K562 (cell line): Measurements from ENCODE around the gene ATG14. TPM values are rescaled to one million over a fixed set of nuclear protein-coding genes. Genes with fewer than 3 reads are reported as not detected.
A peak's percentile ranks its signal among the peaks of the same experiment; 100 is the strongest.
"Not testable (repeated sequence)": the region's sequence is repeated elsewhere in the genome, so short reads cannot be mapped to it uniquely, and the experiment has no call there.

Experiments used
- ATAC-seq: fragments of 200-7000 bp; cut with Tn5 transposase; 3 replicates; pipeline ENCODE4 v1.9.1; 2020; ENCODE audit warnings: moderate library complexity
- BruUV-seq: library from RNA; stranded (reverse); fragments of 400-500 nt; replicated peaks from 2 replicates; lab custom pipeline; 2021; lab: Mats Ljungman, UMichigan
- CTCF ChIA-PET: fragments of 300-600 bp; formaldehyde crosslinking; extraction: SDS; loops from one replicate; lab custom pipeline; 2021; ENCODE audit warnings: low intra/inter-chr PET ratio; lab: Yijun Ruan, JAX
- POLR2A ChIA-PET: fragments of 300-600, 350-650 bp; sonication (Branson Sonifier 250); formaldehyde crosslinking; extraction: SDS; loops from one replicate; lab custom pipeline; 2021; ENCODE audit warnings: antibody characterized with exemption, inconsistent platforms; lab: Yijun Ruan, JAX
- DNase-seq, 4 experiments: peaks; one replicate each; pipeline versions ENCODE4 v3.0.0 to v3.0.0-alpha.2; 2011 to 2018; ENCODE audit warnings: low spot score in 3 of 4, mixed read lengths in 3 of 4; ENCODE audit errors: extremely low read depth in 1 of 4
- FAIRE-seq: peaks from 2 replicates; lab custom pipeline; 2011; peaks lifted over from hg19 to GRCh38; lab: Jason Lieb, UNC
- H2AFZ ChIP-seq: 2 replicates; pipeline ENCODE4 v1.6.0; 2011; ENCODE audit warnings: low read depth, low read length, control low read depth, inconsistent platforms
- H3K27ac ChIP-seq: fragments of 200-600 bp; 3 replicates; pipeline ENCODE4 v1.8.0; 2011; ENCODE audit warnings: low read depth, mild to moderate bottlenecking, control low read depth, inconsistent platforms, low read length, moderate library complexity, mixed read lengths; ENCODE audit errors: extremely low read depth
- H3K27me3 ChIP-seq, 2 experiments: fragments of 300-600 bp in 1 of 2; 2 replicates in 1 of 2; 3 replicates in 1 of 2; pipeline versions ENCODE4 v1.6.0 to v1.8.0; 2011; ENCODE audit warnings: inconsistent platforms in 2 of 2, low read length in 2 of 2, mild to moderate bottlenecking in 1 of 2, mixed read lengths in 1 of 2, moderate library complexity in 1 of 2; ENCODE audit not compliant: control insufficient read depth in 2 of 2, insufficient read depth in 2 of 2
- H3K36me3 ChIP-seq: fragments of 300-600 bp; 3 replicates; pipeline ENCODE4 v1.8.0; 2011; ENCODE audit warnings: mild to moderate bottlenecking, low read length, inconsistent platforms; ENCODE audit not compliant: control insufficient read depth, insufficient read depth
- H3K4me1 ChIP-seq, 2 experiments: fragments of 200-600 bp in 1 of 2; replicated peaks in 1 of 2; 2 replicates in 1 of 2; 3 replicates in 1 of 2; pipeline versions ENCODE4 v1.5.1 to v1.8.0; 2011; ENCODE audit warnings: inconsistent platforms in 2 of 2, low read length in 2 of 2, mild to moderate bottlenecking in 1 of 2, mixed read lengths in 1 of 2, moderate library complexity in 1 of 2; ENCODE audit not compliant: control insufficient read depth in 2 of 2, insufficient read depth in 2 of 2
- H3K4me2 ChIP-seq: 2 replicates; pipeline ENCODE4 v1.6.1; 2011; ENCODE audit warnings: low read length, control low read depth, inconsistent platforms, mixed read lengths; ENCODE audit not compliant: insufficient read depth
- H3K4me3 ChIP-seq: fragments of 200-600 bp; sonication (generic), shearing (Covaris generic); 2 replicates; pipeline ENCODE4 v1.5.1; 2016; ENCODE audit warnings: control low read depth, inconsistent platforms
- H3K79me2 ChIP-seq: fragments of 200-600 bp; 3 replicates; pipeline ENCODE4 v1.8.0; 2011; ENCODE audit warnings: low read length, inconsistent platforms; ENCODE audit not compliant: control insufficient read depth, insufficient read depth
- H3K9ac ChIP-seq, 2 experiments: 2 replicates each; pipeline versions ENCODE4 v1.6.0 to v1.6.1; 2011; ENCODE audit warnings: low read depth in 2 of 2, low read length in 2 of 2, control low read depth in 1 of 2, inconsistent platforms in 1 of 2, mild to moderate bottlenecking in 1 of 2, mixed read lengths in 1 of 2; ENCODE audit not compliant: insufficient read depth in 1 of 2
- H3K9me1 ChIP-seq: one replicate; pipeline ENCODE4 v1.6.0; 2011; ENCODE audit warnings: inconsistent platforms, mild to moderate bottlenecking, low read length, moderate library complexity; ENCODE audit not compliant: control insufficient read depth, insufficient read depth
- H3K9me3 ChIP-seq: replicated peaks from 2 replicates; pipeline ENCODE4 v1.5.1; 2011; ENCODE audit warnings: low read depth, low read length, inconsistent platforms; ENCODE audit not compliant: control insufficient read depth, insufficient read depth
- H4K20me1 ChIP-seq: replicated peaks from 2 replicates; pipeline ENCODE4 v1.6.1; 2011; ENCODE audit warnings: low read length, inconsistent platforms, mixed read lengths; ENCODE audit not compliant: control insufficient read depth, insufficient read depth
- ADNP ChIP-seq: fragments of 200-800 bp; sonication (Bioruptor generic); IDR thresholded peaks from 2 replicates; pipeline ENCODE4 v1.6.1; 2016; ENCODE audit warnings: missing genetic modification characterization, missing compliant biosample characterization
- ARID1B ChIP-seq: fragments of 450-650 bp; IDR thresholded peaks from 2 replicates; pipeline ENCODE4 v1.6.1; 2016; ENCODE audit warnings: antibody characterized with exemption, mild to moderate bottlenecking, inconsistent platforms
- ARNT ChIP-seq, 2 experiments: fragments of 450-650 bp; IDR thresholded peaks; 2 replicates each; pipeline ENCODE4 v1.6.1; 2016; ENCODE audit warnings: mild to moderate bottlenecking in 1 of 2
- MYC ChIP-seq, 2 experiments: fragments of 250-450 bp in 1 of 2; sonication (Bioruptor Pico) in 1 of 2; IDR thresholded peaks; 2 replicates each; pipeline versions ENCODE4 v1.5.1 to v1.6.1; 2012 to 2021; ENCODE audit warnings: low read depth in 2 of 2, borderline replicate concordance in 1 of 2, improper control_type of control experiment in 1 of 2, low read length in 1 of 2, mild to moderate bottlenecking in 1 of 2, moderate library complexity in 1 of 2
- NCOA1 ChIP-seq: fragments of 450-650 bp; IDR thresholded peaks from 2 replicates; pipeline ENCODE4 v1.6.1; 2016; ENCODE audit warnings: low read depth
- NCOA2 ChIP-seq, 2 experiments: fragments of 450-650 bp; IDR thresholded peaks; 2 replicates each; pipeline ENCODE4 v1.6.1; 2018; ENCODE audit warnings: mild to moderate bottlenecking in 2 of 2, moderate library complexity in 1 of 2; ENCODE audit not compliant: partially characterized antibody in 2 of 2
- PYGO2 ChIP-seq: fragments of 450-650 bp; IDR thresholded peaks from 2 replicates; pipeline ENCODE4 v1.6.1; 2016; ENCODE audit warnings: mild to moderate bottlenecking, missing genetic modification characterization, moderate library complexity, missing compliant biosample characterization
- TEAD1 ChIP-seq, 2 experiments: fragments of 450-650 bp in 1 of 2; sonication (generic) in 1 of 2; formaldehyde crosslinking; IDR thresholded peaks; 2 replicates each; pipeline versions ENCODE4 v1.4.0 to v1.8.0; 2020 to 2022; ENCODE audit warnings: mild to moderate bottlenecking in 2 of 2, missing genetic modification reagents in 1 of 2
- TEAD4 ChIP-seq, 2 experiments: sonication (generic) in 1 of 2; formaldehyde crosslinking in 1 of 2; IDR thresholded peaks; 2 replicates each; pipeline versions ENCODE4 v1.6.1 to v1.8.0; 2012 to 2022; ENCODE audit warnings: borderline replicate concordance in 1 of 2, inconsistent platforms in 1 of 2, low read length in 1 of 2, mild to moderate bottlenecking in 1 of 2, missing genetic modification reagents in 1 of 2
- WGBS: fragments of 100-300 bp; shearing (Covaris generic); methylation state at CpG from one replicate; pipeline ENCODE4 v1.1.6; 2016; ENCODE audit warnings: low coverage, mixed read lengths; ENCODE audit not compliant: insufficient coverage; ENCODE audit errors: missing lambda C conversion rate; 5-methylcytosine and 5-hydroxymethylcytosine counted together
- in situ Hi-C: fragments of 300-500 bp; cut with MboI; formaldehyde crosslinking; loops from 4 replicates; pipeline ENCODE4 v1.15.0; 2018; ENCODE audit warnings: inconsistent platforms, mixed read lengths
- intact Hi-C: fragments of 100-400 bp; cut with micrococcal nuclease; formaldehyde crosslinking; loops from 2 replicates; pipeline ENCODE4 v1.14.2; 2022
- polyA plus RNA-seq, 8 experiments: library from polyadenylated mRNA; depleted of rRNA in 4 of 8; stranded (reverse) in 5 of 8; unstranded in 3 of 8; fragments of >200 nt; fragmentation: Nextera tagmentation in 2 of 8; fragmentation: Illumina TruSeq in 1 of 8; extraction: Ambion mirVana in 2 of 8; extraction: Trizol in 1 of 8; gene quantifications; 2 replicates each; pipeline versions ENCODE4 v1.2.1 to v1.2.3, GENCODE V29; 2011 to 2014; ENCODE audit warnings: inconsistent platforms in 1 of 8, missing spikeins in 1 of 8
- total RNA-seq, 7 experiments: library from RNA; depleted of rRNA in 6 of 7; stranded (reverse); fragments of >200 nt in 6 of 7; fragmentation: Illumina TruSeq in 2 of 7; extraction: Trizol in 2 of 7; gene quantifications; 2 replicates each; pipeline versions ENCODE4 v1.2.1 to v1.2.3, GENCODE V29; 2011 to 2021; ENCODE audit warnings: low replicate concordance in 1 of 7
- TF ChIP-seq, protein P1 (sequence below): fragments of 250-450 bp; sonication (Bioruptor Pico); IDR thresholded peaks from 2 replicates; pipeline ENCODE4 v1.4.0; 2020; ENCODE audit warnings: mild to moderate bottlenecking, moderate library complexity

The ATG14 gene
- total and polyA plus RNA-seq, 9 of the 15 experiments (the other 6 are each of a cell fraction or from before 2014, with no cell fraction given), result 0.55 to 4.2 (median 3.5) TPM

GRCh38 chr14:55383541-55384140, 28.0 kb downstream of the ATG14 start (continued):
- TF ChIP-seq ARNT (IDR thresholded peaks at IDR 0.05), result 0 out of 4 replicates have a peak, but pooled peaks of 1 of the 2 experiments have one; percentile 54

- Histone ChIP-seq H3K4me1 (peaks cover 24 to 60% of the 10 kb centered on the region in 2 experiments), H3K36me3 (peaks cover 25% of the 10 kb centered on the region; the same call in 2 of the 3 replicates), H3K27ac (peak overlapping the region; percentile 81; the same call in 2 of the 3 replicates)
- H3K9me3 ChIP-seq, H3K79me2 ChIP-seq, DNase-seq, CTCF ChIA-PET, H4K20me1 ChIP-seq, BruUV-seq, ATAC-seq, FAIRE-seq, intact Hi-C loops, H3K27me3 ChIP-seq, H3K4me3 ChIP-seq, H3K9ac ChIP-seq, in situ Hi-C loops, H2AFZ ChIP-seq, H3K4me2 ChIP-seq, H3K9me1 ChIP-seq: not testable (repeated sequence)
- POLR2A ChIA-PET, result interaction anchor here (0.6 to 1.9 kb wide), 5 partner anchors 8 to 958 kb away, joined by 3 to 9 read pairs (median 3); no protein-coding TSS in a partner anchor
- WGBS, result 62% methylated on average over 10 of the region's 10 CpGs
Measured at GRCh38 chr14:55383056-55383466, 28.6 kb downstream of the ATG14 start.

- no peaks in the 10 kb centered on the region for H3K27me3 ChIP-seq
- DNase-seq, result no peak
- TF ChIP-seq NCOA1, result no peak
- TF ChIP-seq TEAD1 (CRISPR knock-in tag; IDR thresholded peaks at IDR 0.05), result peak in 1 of 2 experiments; percentile 63; a peak in 1 of 4 replicates
- TF ChIP-seq ARID1B, result 0 out of 2 replicates have a peak, but pooled peaks have one; percentile 25
- TF ChIP-seq TEAD4 (IDR thresholded peaks at IDR 0.05; ENCODE audit: low read length), result peak; percentile 31; the same call in 1 of the 2 replicates
- TF ChIP-seq TEAD4 (CRISPR knock-in tag; IDR thresholded peaks at IDR 0.05; ENCODE audit: borderline replicate concordance), result no peak
- no peak for TF ChIP-seq NCOA2 (IDR thresholded peaks at IDR 0.05; ENCODE audit: partially characterized antibody in 2 of 2)
- TF ChIP-seq, protein P1, sequence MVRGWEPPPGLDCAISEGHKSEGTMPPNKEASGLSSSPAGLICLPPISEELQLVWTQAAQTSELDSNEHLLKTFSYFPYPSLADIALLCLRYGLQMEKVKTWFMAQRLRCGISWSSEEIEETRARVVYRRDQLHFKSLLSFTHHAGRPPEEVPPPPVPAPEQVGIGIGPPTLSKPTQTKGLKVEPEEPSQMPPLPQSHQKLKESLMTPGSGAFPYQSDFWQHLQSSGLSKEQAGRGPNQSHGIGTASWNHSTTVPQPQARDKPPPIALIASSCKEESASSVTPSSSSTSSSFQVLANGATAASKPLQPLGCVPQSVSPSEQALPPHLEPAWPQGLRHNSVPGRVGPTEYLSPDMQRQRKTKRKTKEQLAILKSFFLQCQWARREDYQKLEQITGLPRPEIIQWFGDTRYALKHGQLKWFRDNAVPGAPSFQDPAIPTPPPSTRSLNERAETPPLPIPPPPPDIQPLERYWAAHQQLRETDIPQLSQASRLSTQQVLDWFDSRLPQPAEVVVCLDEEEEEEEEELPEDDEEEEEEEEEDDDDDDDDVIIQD (CRISPR knock-in tag), result no peak
- TF ChIP-seq MYC (IDR thresholded peaks at IDR 0.05; ENCODE audit: low read depth, low read length), result no peak
- TF ChIP-seq MYC (CRISPR knock-in tag; IDR thresholded peaks at IDR 0.05; ENCODE audit: borderline replicate concordance, low read depth), result no peak
- peak; percentile 87 for TF ChIP-seq ADNP
- no peak for TF ChIP-seq PYGO2
- peak; percentile 57 for FAIRE-seq
- ChIA-PET POLR2A (interaction anchor here (0.6 to 1.9 kb wide), 5 partner anchors 8 to 957 kb away, joined by 3 to 9 read pairs (median 3); no protein-coding TSS in a partner anchor), CTCF (no interaction called here)
- in situ Hi-C loops (no loop called here), intact Hi-C loops (no loop called here)
- no peaks in the 10 kb centered on the region for H3K9me3 ChIP-seq
- H3K4me2 ChIP-seq, result no peak overlapping the region
- no peaks in the 10 kb centered on the region for H3K9me1 ChIP-seq
- 7% methylated on average over 4 of the region's 4 CpGs for whole genome bisulfite sequencing
- H3K79me2 ChIP-seq, result no peaks in the 10 kb centered on the region
- no peaks in the 10 kb centered on the region for H4K20me1 ChIP-seq
- peaks cover 24 to 59% of the 10 kb centered on the region in 2 experiments for H3K4me1 ChIP-seq
- H3K27ac ChIP-seq, result peak overlapping the region; percentile 58; the same call in 1 of the 3 replicates
- peaks cover 28% of the 10 kb centered on the region; the same call in 2 of the 3 replicates for H3K36me3 ChIP-seq
- no TSS peak for BruUV-seq
- H3K9ac ChIP-seq, result peak overlapping the region in 1 of 2 experiments; percentile 56; a peak in 1 of 4 replicates
- no peak for ATAC-seq
- no peak overlapping the region for H2AFZ ChIP-seq
- H3K4me3 ChIP-seq, result no peak overlapping the region
Measured at GRCh38 chr14:55382483-55382882, 29.1 kb downstream of the ATG14 start.
